Progenitor cell of endocrine pancreas (in vitro differentiated cells): ENCODE results near the gene DNAJA2. TPM values are rescaled to one million over a fixed set of nuclear protein-coding genes. Genes with fewer than 3 reads are reported as not detected.
"Not testable (repeated sequence)": the region's sequence is repeated elsewhere in the genome, so short reads cannot be mapped to it uniquely, and the experiment has no call there.

Experiments used
- DNase-seq: peaks from one replicate; pipeline ENCODE4 v3.0.0; 2021; ENCODE audit warnings: low spot score; ENCODE audit not compliant: unreplicated experiment
- H3K27ac Mint-ChIP-seq: 2 replicates; pipeline ENCODE4 v1.8.0; 2021; ENCODE audit warnings: mild to moderate bottlenecking, moderate library complexity, mixed read lengths
- H3K27me3 Mint-ChIP-seq: 2 replicates; pipeline ENCODE4 v1.8.0; 2021; ENCODE audit warnings: mixed read lengths
- H3K36me3 Mint-ChIP-seq: 2 replicates; pipeline ENCODE4 v1.8.0; 2022; ENCODE audit warnings: mixed read lengths; ENCODE audit not compliant: insufficient read depth
- H3K4me1 Mint-ChIP-seq: 2 replicates; pipeline ENCODE4 v1.8.0; 2021; ENCODE audit warnings: low read depth, mixed read lengths
- H3K4me3 Mint-ChIP-seq: 2 replicates; pipeline ENCODE4 v1.8.0; 2021; ENCODE audit warnings: low read depth, mild to moderate bottlenecking, moderate library complexity, mixed read lengths
- H3K9me3 Mint-ChIP-seq: 2 replicates; pipeline ENCODE4 v1.8.0; 2021; ENCODE audit warnings: low read depth, mixed read lengths
- CTCF ChIP-seq: fragments of 200-600 bp; sonication (generic); IDR thresholded peaks from one replicate; pipeline ENCODE4 v1.5.0; 2021; ENCODE audit warnings: antibody characterized with exemption, mild to moderate bottlenecking; ENCODE audit not compliant: unreplicated experiment
- total RNA-seq: library from RNA; stranded (reverse); gene quantifications from 2 replicates; pipeline ENCODE4 v1.2.1, GENCODE V29; 2021

The DNAJA2 gene
- total RNA-seq, 1 donor from 2014 or later, result 63.7 TPM

- Mint-ChIP-seq H3K4me1 (peaks cover 3% of the 10 kb centered on the region), H3K36me3 (no peaks in the 10 kb centered on the region), H3K27ac (no peak overlapping the region), H3K9me3 (no peaks in the 10 kb centered on the region), H3K4me3 (no peak overlapping the region), H3K27me3 (no peaks in the 10 kb centered on the region)
- no peak for DNase-seq
- TF ChIP-seq CTCF, result no peak
Measured at GRCh38 chr16:47013910-47014309, 40.4 kb upstream of the DNAJA2 start.

- TF ChIP-seq CTCF, result no peak
- H3K9me3 Mint-ChIP-seq, result no peaks in the 10 kb centered on the region
- H3K27me3 Mint-ChIP-seq, result no peaks in the 10 kb centered on the region
- peaks cover 3% of the 10 kb centered on the region for H3K4me1 Mint-ChIP-seq
- no peak overlapping the region for H3K27ac Mint-ChIP-seq
- no peaks in the 10 kb centered on the region for H3K36me3 Mint-ChIP-seq
- no peak overlapping the region for H3K4me3 Mint-ChIP-seq
- DNase-seq, result no peak
Measured at GRCh38 chr16:47013172-47013571, 39.7 kb upstream of the DNAJA2 start.

- H3K4me1 Mint-ChIP-seq, H3K9me3 Mint-ChIP-seq, H3K27ac Mint-ChIP-seq, H3K36me3 Mint-ChIP-seq, H3K27me3 Mint-ChIP-seq, DNase-seq, H3K4me3 Mint-ChIP-seq: not testable (repeated sequence)
Measured at GRCh38 chr16:47010812-47011211, 37.3 kb upstream of the DNAJA2 start.

GRCh38 chr16:47008612-47009011 is 35.1 kb upstream of the DNAJA2 start:
- no peaks in the 10 kb centered on the region for H3K9me3 Mint-ChIP-seq
- no peaks in the 10 kb centered on the region for H3K27me3 Mint-ChIP-seq
- H3K4me1 Mint-ChIP-seq, result no peaks in the 10 kb centered on the region
- H3K4me3 Mint-ChIP-seq, result no peak overlapping the region
- DNase-seq, result no peak
- H3K27ac Mint-ChIP-seq, result no peak overlapping the region
- TF ChIP-seq CTCF, result no peak
- H3K36me3 Mint-ChIP-seq, result no peaks in the 10 kb centered on the region

- Mint-ChIP-seq H3K27ac (no peak overlapping the region), H3K36me3 (no peaks in the 10 kb centered on the region), H3K4me3 (no peak overlapping the region), H3K4me1 (no peaks in the 10 kb centered on the region), H3K9me3 (no peaks in the 10 kb centered on the region), H3K27me3 (no peaks in the 10 kb centered on the region)
- no peak for TF ChIP-seq CTCF
- no peak for DNase-seq
Measured at GRCh38 chr16:47008174-47008573, 34.7 kb upstream of the DNAJA2 start.

- Mint-ChIP-seq H3K4me3 (no peak overlapping the region), H3K36me3 (no peaks in the 10 kb centered on the region), H3K27ac (no peak overlapping the region), H3K27me3 (no peaks in the 10 kb centered on the region), H3K9me3 (no peaks in the 10 kb centered on the region), H3K4me1 (no peaks in the 10 kb centered on the region)
- TF ChIP-seq CTCF, result no peak
- DNase-seq, result no peak
Measured at GRCh38 chr16:47004652-47005051, 31.2 kb upstream of the DNAJA2 start.

- not testable (repeated sequence) for H3K27me3 Mint-ChIP-seq, H3K4me3 Mint-ChIP-seq, H3K36me3 Mint-ChIP-seq, H3K27ac Mint-ChIP-seq, H3K4me1 Mint-ChIP-seq, H3K9me3 Mint-ChIP-seq, DNase-seq
Measured at GRCh38 chr16:47000066-47000465, 26.6 kb upstream of the DNAJA2 start.
